Choroid plexus epithelial cell (primary cell): ENCODE results near the gene PRSS21.

ENCODE experiments used
- DNase-seq: peaks from one replicate; pipeline ENCODE4 v3.0.0-alpha.2; 2010; ENCODE audit warnings: low read depth
- H3K4me3 ChIP-seq: 2 replicates; pipeline ENCODE4 v1.5.1; 2011; ENCODE audit warnings: low read depth, mild to moderate bottlenecking, control low read depth, low read length, moderate library complexity
- TF ChIP-seq, protein P1 (sequence below): conservative IDR thresholded peaks from 2 replicates; pipeline ENCODE4 v1.5.1; 2011; ENCODE audit warnings: low read depth, mild to moderate bottlenecking, control low read depth, inconsistent platforms, low read length, moderate library complexity

Gene PRSS21

DNA sequence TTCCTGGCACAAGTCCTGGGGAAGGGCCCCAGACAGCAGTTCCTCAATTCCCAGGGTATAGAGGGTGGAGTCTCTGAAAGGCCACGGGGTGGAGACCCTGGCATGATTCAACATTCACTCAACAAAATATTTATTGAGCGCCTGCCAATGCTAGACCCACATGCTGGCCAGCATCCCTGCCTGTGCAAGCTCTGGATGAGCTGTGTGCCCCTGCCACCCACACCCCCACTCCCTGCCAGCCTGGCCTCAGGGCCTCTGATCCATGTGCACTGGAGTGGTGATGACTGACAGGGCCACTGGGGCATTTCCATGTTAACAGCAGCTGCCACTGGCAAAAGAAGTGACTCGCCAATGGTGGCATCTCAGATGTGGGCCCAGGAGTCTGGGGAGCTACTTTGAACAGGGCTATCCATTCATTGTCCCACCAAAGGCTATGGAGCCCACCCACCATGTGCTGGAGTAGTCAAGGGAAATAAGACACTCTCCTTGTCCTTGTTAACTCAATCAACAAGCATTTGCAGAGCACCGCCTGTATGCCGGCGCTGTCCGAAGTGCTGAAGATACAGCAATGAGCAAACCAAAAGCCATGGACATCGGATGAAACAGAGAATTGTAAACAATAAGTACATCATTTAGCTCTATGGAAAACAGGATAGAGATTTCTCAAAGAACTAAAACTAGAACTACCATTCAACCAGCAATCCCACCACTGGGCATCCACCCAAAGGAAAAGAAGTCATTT is 44.0 kb downstream of the PRSS21 start:
- H3K4me3 ChIP-seq = no peak overlapping the region
- TF ChIP-seq, protein P1, sequence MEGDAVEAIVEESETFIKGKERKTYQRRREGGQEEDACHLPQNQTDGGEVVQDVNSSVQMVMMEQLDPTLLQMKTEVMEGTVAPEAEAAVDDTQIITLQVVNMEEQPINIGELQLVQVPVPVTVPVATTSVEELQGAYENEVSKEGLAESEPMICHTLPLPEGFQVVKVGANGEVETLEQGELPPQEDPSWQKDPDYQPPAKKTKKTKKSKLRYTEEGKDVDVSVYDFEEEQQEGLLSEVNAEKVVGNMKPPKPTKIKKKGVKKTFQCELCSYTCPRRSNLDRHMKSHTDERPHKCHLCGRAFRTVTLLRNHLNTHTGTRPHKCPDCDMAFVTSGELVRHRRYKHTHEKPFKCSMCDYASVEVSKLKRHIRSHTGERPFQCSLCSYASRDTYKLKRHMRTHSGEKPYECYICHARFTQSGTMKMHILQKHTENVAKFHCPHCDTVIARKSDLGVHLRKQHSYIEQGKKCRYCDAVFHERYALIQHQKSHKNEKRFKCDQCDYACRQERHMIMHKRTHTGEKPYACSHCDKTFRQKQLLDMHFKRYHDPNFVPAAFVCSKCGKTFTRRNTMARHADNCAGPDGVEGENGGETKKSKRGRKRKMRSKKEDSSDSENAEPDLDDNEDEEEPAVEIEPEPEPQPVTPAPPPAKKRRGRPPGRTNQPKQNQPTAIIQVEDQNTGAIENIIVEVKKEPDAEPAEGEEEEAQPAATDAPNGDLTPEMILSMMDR = no peak
- DNase-seq = no peak

GRCh38 chr16:2865651-2866050 is 48.6 kb downstream of the PRSS21 start:
- TF ChIP-seq, protein P1 = no peak
- H3K4me3 ChIP-seq = no peak overlapping the region

GRCh38 chr16:2866431-2866830 is 49.4 kb downstream of the PRSS21 start:
- DNase-seq = no peak
- TF ChIP-seq, protein P1 = no peak
- H3K4me3 ChIP-seq = no peak overlapping the region

More at GRCh38 chr16:2865651-2866050, 48.6 kb downstream of the PRSS21 start:
- no peak for DNase-seq

DNA sequence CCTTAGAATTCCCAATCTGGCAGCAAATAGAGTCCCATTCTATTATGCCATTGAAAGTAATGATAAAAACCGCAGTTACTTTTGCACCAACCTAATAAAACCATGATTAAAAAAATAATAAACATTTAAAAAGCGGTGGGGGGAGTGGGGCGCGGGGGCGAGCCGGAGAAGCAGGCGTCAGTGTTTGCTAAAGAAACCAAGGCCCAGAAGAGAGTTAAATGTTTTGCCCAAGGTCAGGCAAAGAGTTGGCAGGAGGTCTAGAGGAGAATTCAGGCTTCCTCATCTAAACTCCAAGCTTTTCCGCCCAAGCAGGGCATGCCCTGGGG is 50.6 kb downstream of the PRSS21 start:
- peak overlapping the region; percentile 74 for H3K4me3 ChIP-seq
- no peak for DNase-seq
- TF ChIP-seq, protein P1 = no peak

- TF ChIP-seq, protein P1 = peak; percentile 93
- DNase-seq = peak; percentile 94
- H3K4me3 ChIP-seq = peak overlapping the region; percentile 74
Observed at GRCh38 chr16:2867987-2868789, 51.2 kb downstream of the PRSS21 start.
